Heart left ventricle (tissue), 13 donors: ENCODE measurements around the gene WFDC12.

Experiments
- CTCF ChIP-seq, 12 donors: fragments of 200-600 bp; sonication (generic) in 4 of 12; IDR thresholded peaks; one replicate each; pipeline versions ENCODE4 v1.5.0 to v1.8.0; 2018 to 2022; ENCODE audit warnings: antibody characterized with exemption in 12 of 12, mild to moderate bottlenecking in 5 of 12
- POLR2A ChIP-seq, 2 donors: fragments of 450-650 bp; IDR thresholded peaks; one replicate each; pipeline ENCODE4 v1.6.1; 2017; ENCODE audit warnings: antibody characterized with exemption in 2 of 2, mild to moderate bottlenecking in 2 of 2, moderate library complexity in 2 of 2
- donor health status: ischemic (EF 13 %, LVEDD 7.1; RV severe dilation, severe dysfunction).
- donor health status: DM: no; HTN: yes; CAD: no.
- donor health status: DM: no; HTN: no; CAD: no.
- donor health status: ischemic (EF 25% LVEDD 6.9; RV normal size, moderate dysfunction).
- donor health status: ischemic (EF 25% LVEDD 5.7; RV mildly dilated, moderate dysfunction).
- donor health status: ischemic (EF 35%, LVEDD 5.7; RV mildly dilated, moderate dysfunction).
- donor health status: nonischemic (EF 11% LVEDD 7.7; RV severe dilation, severe dysfunction).
- donor health status: DM: yes; HTN: yes; CAD: no.
- donor health status: PGD.
- donor health status: ischemic (EF 29% LVEDD 5.4; RV normal size, mild dysfunction).
- donor health status: nonischemic (EF 23%, LVEDD 6.1; RV moderate dilation, normal function).

- TF ChIP-seq CTCF (IDR thresholded peaks at IDR 0.05) = no peak
- TF ChIP-seq POLR2A (IDR thresholded peaks at IDR 0.05) = no peak
Observed at GRCh38 chr20:45163083-45163803, 39.0 kb upstream of the WFDC12 start.
